Esophagus muscularis mucosa (tissue), 3 donors: Measurements from ENCODE around the gene CELF4.

Experiments
- CTCF ChIP-seq, 3 experiments: fragments of 200-600 bp in 2 of 3; fragments of 450-650 bp in 1 of 3; sonication (generic) in 2 of 3; IDR thresholded peaks; one replicate each; pipeline ENCODE4 v1.5.1; 2017 to 2019; ENCODE audit warnings: antibody characterized with exemption in 3 of 3, mild to moderate bottlenecking in 2 of 3, moderate library complexity in 1 of 3
- EP300 ChIP-seq: sonication (generic); formaldehyde crosslinking; IDR thresholded peaks from one replicate; pipeline ENCODE4 v1.6.1; 2017; ENCODE audit warnings: antibody characterized with exemption

GRCh38 chr18:37249171-37249886 is 316.3 kb downstream of the CELF4 start:
- no peak for TF ChIP-seq CTCF (IDR thresholded peaks at IDR 0.05)
- TF ChIP-seq EP300, result no peak
